Activated T-cell treated with anti-CD3 and anti-CD28 coated beads for 24 hours (primary cell): ENCODE measurements around the gene PFKFB3.
"Not testable (repeated sequence)": the region's sequence is repeated elsewhere in the genome, so short reads cannot be mapped to it uniquely, and the experiment has no call there.

Experiments used
- DNase-seq: peaks from one replicate; pipeline ENCODE4 v3.0.0-alpha.2; 2020; ENCODE audit warnings: low read depth

The PFKFB3 gene

GRCh38 chr10:6202098-6202683, 541 bp upstream of the PFKFB3 start:
- no peak for DNase-seq

DNA sequence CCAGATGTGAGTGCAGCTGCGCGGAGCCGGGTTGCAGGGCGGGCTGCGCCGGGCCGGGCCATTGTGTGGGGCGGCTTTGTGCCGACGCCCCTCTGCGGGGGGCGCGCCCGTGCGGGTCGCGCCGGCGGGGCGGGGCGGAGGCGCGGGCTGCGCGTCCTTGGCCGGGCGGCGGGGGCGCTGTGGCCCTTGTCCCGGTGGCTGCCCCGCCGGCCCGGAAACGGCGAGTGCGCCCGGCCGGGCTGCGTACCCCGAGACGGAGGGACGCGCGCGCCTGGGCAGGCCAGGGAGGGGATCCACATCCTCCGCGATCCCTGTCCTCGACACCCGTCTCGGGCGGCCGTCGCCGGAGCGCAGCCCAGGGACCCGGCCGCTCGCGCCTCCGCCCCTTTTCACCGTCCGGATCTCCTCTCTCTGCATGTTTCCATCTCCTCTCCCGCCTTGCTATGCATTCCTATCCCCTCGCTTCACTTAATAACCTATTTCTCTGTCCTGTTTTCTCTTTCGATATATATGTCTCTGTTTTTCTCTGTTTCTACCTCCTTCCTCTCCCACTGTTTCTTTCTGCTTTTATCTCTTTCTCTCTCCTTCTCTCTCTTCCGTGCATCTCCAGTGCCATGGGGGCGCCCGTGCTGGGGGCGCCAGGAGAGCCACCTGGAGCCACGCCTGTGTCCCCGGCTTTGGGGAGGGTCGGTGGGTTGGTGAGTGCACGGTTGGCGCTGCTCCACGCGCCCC, 765 bp downstream of the PFKFB3 start:
- DNase-seq: peak; percentile 38

DNA sequence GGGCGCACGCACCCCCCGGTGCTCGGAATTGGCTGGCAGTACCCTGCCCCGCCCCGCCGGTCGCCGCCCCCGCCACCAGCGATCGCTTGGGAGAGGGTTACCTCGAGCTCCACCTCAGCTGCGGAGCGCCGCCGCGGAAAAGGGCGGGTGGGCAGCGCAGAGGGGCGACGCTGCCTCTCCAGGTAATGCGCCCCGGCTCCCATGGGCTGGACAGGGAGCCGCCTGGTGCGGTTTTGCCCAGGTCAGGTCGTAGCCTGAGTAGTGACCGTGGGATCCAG, 1.3 kb downstream of the PFKFB3 start:
- DNase-seq: peak; percentile 44

GRCh38 chr10:6204341-6205191, 1.8 kb downstream of the PFKFB3 start:
- no peak for DNase-seq

DNA sequence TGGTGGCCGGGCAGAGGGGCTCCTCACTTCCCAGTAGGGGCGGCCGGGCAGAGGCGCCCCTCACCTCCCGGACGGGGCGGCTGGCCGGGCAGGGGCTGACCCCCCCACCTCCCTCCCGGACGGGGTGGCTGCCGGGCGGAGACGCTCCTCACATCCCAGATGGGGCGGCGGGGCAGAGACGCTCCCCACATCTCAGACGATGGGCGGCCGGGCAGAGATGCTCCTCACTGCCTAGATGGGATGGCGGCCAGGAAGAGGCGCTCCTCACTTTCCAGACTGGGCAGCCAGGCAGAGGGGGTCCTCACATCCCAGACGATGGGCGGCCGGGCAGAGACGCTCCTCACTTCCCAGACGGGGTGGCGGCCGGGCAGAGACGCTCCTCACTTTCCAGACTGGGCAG, 3.8 kb downstream of the PFKFB3 start:
- DNase-seq: not testable (repeated sequence)

DNA sequence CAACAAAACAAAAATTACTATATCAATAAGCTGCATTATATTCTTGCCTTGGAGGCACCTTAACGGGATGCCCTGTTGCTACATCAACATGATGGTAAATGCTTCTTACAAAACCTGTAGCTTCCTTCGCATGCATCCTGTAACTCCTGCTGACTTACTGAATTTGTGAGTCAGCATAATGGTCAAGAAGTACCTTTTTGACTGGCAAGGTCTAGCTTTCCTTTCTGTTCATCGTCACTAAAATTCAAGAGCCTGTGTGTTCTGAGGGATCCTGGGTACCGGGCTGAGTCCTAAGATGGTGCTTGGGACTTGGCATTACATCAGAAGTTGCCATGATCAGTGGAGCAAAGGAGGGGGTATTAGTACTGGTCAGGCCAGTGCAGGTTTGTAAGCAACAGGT, 4.9 kb downstream of the PFKFB3 start:
- DNase-seq: no peak

DNA sequence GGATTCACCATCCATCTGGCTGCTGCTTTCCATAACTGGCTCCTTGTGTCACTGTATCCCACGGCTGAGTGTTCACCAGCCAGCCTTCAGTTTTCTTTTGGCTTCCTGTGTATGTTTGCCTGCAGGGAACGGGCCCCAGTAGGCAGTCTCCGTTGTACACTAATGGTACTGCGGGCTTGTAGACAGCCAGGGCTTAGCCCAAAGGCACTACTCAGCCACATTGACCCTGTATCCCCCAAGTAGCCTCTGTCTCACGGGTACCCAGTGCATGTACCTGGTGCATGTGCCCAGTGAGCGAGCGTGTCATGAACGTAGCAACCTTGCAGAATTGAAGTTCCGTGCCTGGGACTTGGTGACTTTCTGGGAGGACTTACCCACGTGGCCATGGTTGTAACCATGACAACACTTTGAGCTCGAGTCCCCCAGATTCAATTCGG, 6.1 kb downstream of the PFKFB3 start:
- no peak for DNase-seq

GRCh38 chr10:6211341-6211670, 8.6 kb downstream of the PFKFB3 start:
- DNase-seq: no peak

GRCh38 chr10:6211671-6212635, 9.2 kb downstream of the PFKFB3 start:
- no peak for DNase-seq

DNA sequence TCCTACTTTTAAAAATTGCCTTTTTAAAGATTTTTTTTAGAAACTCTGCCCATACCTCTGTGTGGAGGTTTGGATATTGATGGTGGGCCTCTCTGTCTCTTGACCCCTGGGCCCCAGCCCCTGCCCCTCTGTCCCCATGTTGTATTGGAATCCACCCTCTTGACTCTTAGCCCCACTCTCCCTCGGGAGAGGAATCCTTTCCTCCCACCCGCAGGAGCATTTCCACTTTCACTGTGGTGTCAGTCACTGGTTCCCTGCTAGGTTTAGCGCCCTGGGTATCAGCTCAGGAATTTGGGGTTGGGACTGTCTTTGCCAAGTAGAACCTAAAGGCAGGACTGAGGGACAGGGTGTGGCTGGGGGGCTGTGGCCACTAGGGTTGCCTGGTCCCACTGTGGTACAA, 10.1 kb downstream of the PFKFB3 start:
- DNase-seq: no peak

DNA sequence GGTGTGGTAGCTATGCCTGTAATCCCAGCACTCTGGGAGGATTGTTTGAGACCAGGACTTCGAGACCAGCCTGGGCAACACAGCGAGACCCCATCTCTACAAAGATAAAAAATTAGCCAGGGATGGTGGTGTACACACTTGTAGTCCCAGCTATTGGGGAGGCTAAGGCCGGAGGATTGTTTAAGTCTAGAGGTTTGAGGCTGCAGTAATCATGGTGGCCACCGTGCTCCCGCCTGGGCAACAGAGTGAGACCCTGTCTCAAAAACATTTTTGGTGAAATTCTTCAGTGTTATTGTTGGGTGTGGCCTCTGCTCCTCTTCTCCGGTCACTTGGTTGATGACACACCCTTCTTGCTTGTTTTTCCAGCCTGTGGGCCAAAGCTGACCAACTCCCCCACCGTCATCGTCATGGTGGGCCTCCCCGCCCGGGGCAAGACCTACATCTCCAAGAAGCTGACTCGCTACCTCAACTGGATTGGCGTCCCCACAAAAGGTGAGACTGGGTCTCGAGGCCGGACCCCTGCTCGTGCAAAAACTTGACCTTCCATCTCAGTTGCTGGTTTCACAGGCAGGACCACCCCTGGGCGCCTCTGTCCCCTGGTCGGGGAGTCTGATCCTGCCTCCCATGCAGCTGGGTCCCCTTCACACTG, 10.6 kb downstream of the PFKFB3 start:
- DNase-seq: no peak

DNA sequence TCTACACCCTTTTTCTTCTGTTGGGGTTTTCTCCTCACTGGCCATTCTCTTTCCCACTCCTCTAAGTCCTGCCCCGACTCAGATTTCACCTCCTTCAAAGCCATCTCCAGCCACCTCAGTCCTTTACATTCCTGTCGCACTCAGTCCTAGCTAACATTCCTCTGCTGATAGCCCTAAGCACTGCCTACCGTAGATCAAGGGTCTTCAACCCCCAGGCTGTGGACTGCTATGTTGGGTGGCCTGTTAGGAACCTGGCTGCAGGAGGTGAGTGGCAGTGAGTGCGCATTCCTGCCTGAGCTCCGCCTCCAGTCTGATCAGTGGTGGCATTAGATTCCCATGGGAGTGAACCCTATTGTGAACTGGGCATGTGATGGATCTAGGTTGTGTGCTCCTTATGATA, 11.2 kb downstream of the PFKFB3 start:
- no peak for DNase-seq

- no peak for DNase-seq
These were observed 11.9 kb downstream of the PFKFB3 start for GRCh38 chr10:6214612-6215011.

- no peak for DNase-seq
These were observed 12.5 kb downstream of the PFKFB3 start for GRCh38 chr10:6215241-6215640.

DNA sequence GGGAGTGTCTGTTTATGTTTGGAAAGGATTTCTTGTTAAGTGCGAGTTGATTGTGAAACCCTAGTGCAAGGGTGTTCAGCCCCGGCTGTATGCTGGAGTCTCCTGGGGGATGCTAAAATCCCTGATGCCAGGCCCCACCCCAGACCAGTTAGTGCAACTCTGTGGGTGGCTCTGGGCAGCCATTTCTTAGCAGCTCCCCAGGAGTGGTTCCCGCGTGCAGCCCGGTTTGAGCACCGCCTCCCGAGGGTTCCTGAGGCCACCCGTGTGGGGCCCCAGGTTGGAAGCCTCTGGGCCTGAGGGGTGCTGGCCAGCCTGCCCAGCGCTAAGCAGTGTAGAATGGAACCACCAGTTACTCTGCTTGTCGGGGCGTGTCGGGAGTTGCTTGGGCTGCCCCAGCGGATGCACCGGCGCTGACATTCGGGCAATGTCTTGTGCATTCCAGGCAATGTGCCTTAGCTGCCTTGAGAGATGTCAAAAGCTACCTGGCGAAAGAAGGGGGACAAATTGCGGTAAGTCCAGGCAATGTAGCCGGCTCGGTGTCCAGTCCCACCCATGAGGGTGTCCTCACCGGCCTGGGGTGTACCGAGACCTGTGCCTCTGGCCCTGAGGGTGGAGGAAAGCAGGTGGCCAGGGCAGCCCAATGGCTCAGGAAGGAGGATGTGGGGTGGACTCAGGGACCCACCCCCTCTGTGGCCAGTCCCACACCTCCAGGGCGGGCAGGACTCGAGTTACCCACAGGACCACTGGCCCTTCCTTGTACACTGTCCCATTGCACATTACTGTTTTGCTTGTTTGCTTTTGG, 13.2 kb downstream of the PFKFB3 start:
- no peak for DNase-seq

GRCh38 chr10:6216916-6217315, 14.2 kb downstream of the PFKFB3 start:
- DNase-seq: no peak

DNA sequence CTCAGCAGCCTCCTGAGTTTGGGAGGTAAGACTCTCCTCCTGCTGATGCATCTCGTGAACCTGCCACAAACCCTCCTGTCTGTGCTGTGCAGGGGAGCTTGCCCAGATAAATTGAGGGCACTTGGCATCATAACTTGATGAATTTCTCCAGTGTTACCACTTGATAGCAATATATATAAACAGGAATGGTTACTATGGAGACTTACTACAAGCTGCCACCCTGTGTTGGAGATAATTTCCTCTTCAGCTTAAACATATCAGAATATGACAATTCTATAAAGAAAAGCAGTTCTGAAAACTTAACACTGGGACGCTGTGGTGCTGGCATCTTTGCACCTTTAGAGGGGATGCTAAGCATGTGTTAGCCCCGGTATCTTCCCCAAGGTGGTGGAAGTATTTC, 14.9 kb downstream of the PFKFB3 start:
- no peak for DNase-seq

GRCh38 chr10:6218692-6219493, 16.2 kb downstream of the PFKFB3 start:
- no peak for DNase-seq

DNA sequence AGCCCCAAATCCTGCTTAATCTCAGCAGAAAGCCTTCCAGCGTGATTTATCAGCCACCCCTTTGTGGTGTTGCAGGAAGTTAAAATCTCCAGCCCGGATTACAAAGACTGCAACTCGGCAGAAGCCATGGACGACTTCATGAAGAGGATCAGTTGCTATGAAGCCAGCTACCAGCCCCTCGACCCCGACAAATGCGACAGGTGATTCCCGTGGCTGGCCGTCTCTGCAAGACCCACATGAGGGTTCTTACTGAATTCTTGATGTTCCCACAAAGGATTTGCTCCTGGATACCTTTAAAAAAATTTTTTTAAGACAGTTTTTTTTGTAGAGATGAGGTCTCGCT, 16.7 kb downstream of the PFKFB3 start:
- no peak for DNase-seq
